Tibial nerve (tissue), 3 donors: ENCODE results near the gene CIBAR2.

Experiments
- CTCF ChIP-seq, 5 experiments: fragments of 200-600 bp in 3 of 5; fragments of 450-650 bp in 2 of 5; sonication (generic) in 3 of 5; IDR thresholded peaks; one replicate each; pipeline ENCODE4 v1.5.1; 2016 to 2019; ENCODE audit warnings: antibody characterized with exemption in 5 of 5, mild to moderate bottlenecking in 3 of 5, moderate library complexity in 2 of 5
- POLR2A ChIP-seq, 2 donors: fragments of 450-650 bp; IDR thresholded peaks; one replicate each; pipeline ENCODE4 v1.6.1; 2017; ENCODE audit warnings: antibody characterized with exemption in 2 of 2, mild to moderate bottlenecking in 2 of 2, moderate library complexity in 2 of 2

- TF ChIP-seq CTCF (IDR thresholded peaks at IDR 0.05) (no peak), POLR2A (IDR thresholded peaks at IDR 0.05) (no peak)
Observed at GRCh38 chr16:85057212-85057889, 54.9 kb downstream of the CIBAR2 start.
